SK-N-MC (cell line): Measurements from ENCODE around the gene MYD88.
A peak's percentile ranks its signal among the peaks of the same experiment; 100 is the strongest.

Experiments used
- EZH2 ChIP-seq: fragments of 200-600 bp; sonication (generic); IDR thresholded peaks from one replicate; pipeline ENCODE4 v1.6.1; 2017; ENCODE audit warnings: antibody characterized with exemption
- POLR2AphosphoS5 ChIP-seq: IDR thresholded peaks from 2 replicates; pipeline ENCODE4 v1.6.1; 2012; ENCODE audit warnings: mild to moderate bottlenecking, low read depth, low read length, borderline replicate concordance

GRCh38 chr3:38136777-38137614, 1.5 kb upstream of the MYD88 start, which contains the start of gene ACAA1:
- no peak for TF ChIP-seq EZH2
- TF ChIP-seq POLR2AphosphoS5 = peak; percentile 86
